Fibroblast of the aortic adventitia (primary cell): Measurements from ENCODE around the gene SLC2A2. TPM values are rescaled to one million over a fixed set of nuclear protein-coding genes. Genes with fewer than 3 reads are reported as not detected.
A peak's percentile ranks its signal among the peaks of the same experiment; 100 is the strongest.

Experiments used
- DNase-seq: peaks from one replicate; pipeline ENCODE4 v3.0.0-alpha.2; 2010; ENCODE audit warnings: low read depth
- H3K4me3 ChIP-seq: 2 replicates; pipeline ENCODE4 v1.5.1; 2011; ENCODE audit warnings: low read depth, mild to moderate bottlenecking, control low read depth, low read length, moderate library complexity
- CTCF ChIP-seq: IDR thresholded peaks from 2 replicates; pipeline ENCODE4 v1.5.1; 2011; ENCODE audit warnings: mild to moderate bottlenecking, low read length, control low read depth, inconsistent platforms; ENCODE audit not compliant: insufficient read depth
- total RNA-seq: library from RNA; depleted of rRNA; stranded (reverse); fragments of >200 nt; gene quantifications from 2 replicates; pipeline ENCODE4 v1.2.3, GENCODE V29; 2012; ENCODE audit warnings: low replicate concordance

The SLC2A2 gene
- total RNA-seq, 1 donor = not detected

GRCh38 chr3:171018156-171018935, 8.2 kb downstream of the SLC2A2 start:
- H3K4me3 ChIP-seq = no peak overlapping the region
- TF ChIP-seq CTCF = peak; percentile 24
- DNase-seq = no peak

- DNase-seq = peak; percentile 65
- no peak for TF ChIP-seq CTCF
These were observed 12.4 kb downstream of the SLC2A2 start for GRCh38 chr3:171013822-171014748.

GRCh38 chr3:171011873-171012336, 14.6 kb downstream of the SLC2A2 start:
- no peak overlapping the region for H3K4me3 ChIP-seq
- no peak for TF ChIP-seq CTCF
- DNase-seq = no peak

More at GRCh38 chr3:171013822-171014748, 12.4 kb downstream of the SLC2A2 start:
- H3K4me3 ChIP-seq = no peak overlapping the region

- TF ChIP-seq CTCF = no peak
- DNase-seq = peak; percentile 19
- H3K4me3 ChIP-seq = no peak overlapping the region
These were observed 15.2 kb downstream of the SLC2A2 start for GRCh38 chr3:171011109-171011872.

GRCh38 chr3:171007316-171007715, 19.2 kb downstream of the SLC2A2 start:
- no peak overlapping the region for H3K4me3 ChIP-seq
- DNase-seq = no peak
- TF ChIP-seq CTCF = no peak

GRCh38 chr3:171005648-171006047, 20.9 kb downstream of the SLC2A2 start:
- TF ChIP-seq CTCF = no peak
- no peak overlapping the region for H3K4me3 ChIP-seq
- peak; percentile 75 for DNase-seq
